Coronary artery (tissue), 2 donors: ENCODE data around the gene NEK11.

ENCODE experiments used
- DNase-seq: peaks from one replicate; pipeline ENCODE4 v3.0.0-alpha.2; 2017; ENCODE audit warnings: low spot score
- H3K27ac ChIP-seq, 2 donors: fragments of 200-600 bp; sonication (generic); one replicate each; pipeline ENCODE4 v1.5.1; 2016 to 2019
- H3K4me3 ChIP-seq: fragments of 200-600 bp; sonication (generic); 2 replicates; pipeline ENCODE4 v1.5.1; 2016; ENCODE audit warnings: mild to moderate bottlenecking, moderate library complexity
- CTCF ChIP-seq: fragments of 200-600 bp; sonication (generic); IDR thresholded peaks from one replicate; pipeline ENCODE4 v1.5.1; 2019; ENCODE audit warnings: antibody characterized with exemption

Gene NEK11

GRCh38 chr3:131026321-131027151 lies at the start of gene NEK11, which contains the start of gene ASTE1:
NEK11 (plus strand) TSS chr3:131026877; CDS start chr3:131029709, 2,832 bp downstream.
ASTE1 (minus strand) TSS chr3:131026825; CDS start chr3:131025306, 1,519 bp downstream.
- peak; percentile 91 for DNase-seq
- Histone ChIP-seq H3K4me3 (peak within 1 kb of the TSS; percentile 81), H3K27ac (peak within 1 kb of the TSS; percentile 80 to 85)
- no peak for TF ChIP-seq CTCF

- DNase-seq = no peak
- no peak overlapping the region for H3K27ac ChIP-seq
- no peak for TF ChIP-seq CTCF
- H3K4me3 ChIP-seq = no peak overlapping the region
These were observed 47.6 kb upstream of the NEK11 start for GRCh38 chr3:130979117-130979516.

DNA sequence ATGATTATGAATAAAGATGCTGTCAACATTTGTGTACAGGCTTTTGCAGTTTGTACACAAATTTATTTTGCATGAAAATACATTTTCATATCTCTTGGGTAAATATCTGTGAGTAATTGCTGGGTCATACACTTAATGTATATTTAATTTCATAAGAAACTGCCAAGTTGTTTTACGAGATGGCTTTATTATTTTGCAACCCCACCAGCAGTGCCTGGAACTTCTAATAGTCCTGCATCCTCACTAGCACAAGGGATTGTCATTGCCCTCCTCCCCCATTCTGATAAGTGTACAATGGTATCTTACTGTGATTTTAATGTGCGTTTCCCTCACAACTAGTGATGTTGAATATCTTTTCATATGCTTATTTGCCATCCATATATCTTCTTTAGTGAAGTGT lies 45.2 kb upstream of the NEK11 start:
- no peak overlapping the region for H3K4me3 ChIP-seq
- H3K27ac ChIP-seq = no peak overlapping the region
- no peak for DNase-seq
- no peak for TF ChIP-seq CTCF

- no peak for DNase-seq
- Histone ChIP-seq H3K27ac (no peak overlapping the region), H3K4me3 (no peak overlapping the region)
- no peak for TF ChIP-seq CTCF
These were observed 36.4 kb upstream of the NEK11 start for GRCh38 chr3:130990282-130990681.

DNA sequence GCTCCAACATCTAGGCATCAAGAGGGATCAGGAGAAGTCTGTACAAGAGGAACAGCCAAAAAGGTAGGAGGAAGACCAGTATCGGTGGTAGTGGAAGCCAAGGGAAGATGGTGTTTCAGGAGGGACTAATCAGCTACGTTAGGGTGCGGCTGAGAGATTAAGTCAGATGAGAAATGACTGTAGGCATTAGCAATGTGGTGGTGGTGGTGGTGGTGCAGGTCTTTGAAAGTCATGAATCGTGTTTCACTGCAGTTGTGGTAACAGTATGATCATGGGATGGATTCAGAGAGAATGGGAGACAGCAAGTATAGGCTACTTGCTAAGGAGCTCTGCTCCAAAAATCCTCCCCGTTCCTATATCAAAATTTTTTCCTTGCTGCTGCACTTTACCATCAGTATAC lies 35.6 kb upstream of the NEK11 start:
- no peak overlapping the region for H3K4me3 ChIP-seq
- no peak for TF ChIP-seq CTCF
- no peak for DNase-seq
- H3K27ac ChIP-seq = no peak overlapping the region

DNA sequence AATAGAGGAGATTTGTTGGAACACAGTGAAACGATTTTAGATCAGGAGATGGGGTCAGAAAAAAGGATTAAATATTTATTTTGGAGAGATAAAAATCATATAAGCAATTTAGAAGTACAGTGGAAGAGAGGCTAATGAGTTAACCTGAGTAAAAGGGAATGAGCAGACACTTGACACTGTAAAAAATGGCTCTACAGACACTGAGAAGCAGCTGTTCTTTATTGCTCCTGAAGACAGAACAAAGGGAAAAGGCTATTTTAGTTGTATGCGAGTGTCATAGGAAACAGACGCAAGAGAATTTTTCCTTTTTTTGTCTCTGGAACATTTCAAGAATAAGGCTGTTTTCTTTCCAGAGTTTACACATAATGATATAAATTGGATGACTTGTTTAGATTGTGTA lies 34.3 kb upstream of the NEK11 start:
- TF ChIP-seq CTCF = no peak
- DNase-seq = no peak
- no peak overlapping the region for H3K27ac ChIP-seq
- H3K4me3 ChIP-seq = no peak overlapping the region

GRCh38 chr3:130997289-130997688 lies 29.4 kb upstream of the NEK11 start:
- Histone ChIP-seq H3K27ac (no peak overlapping the region), H3K4me3 (no peak overlapping the region)
- no peak for DNase-seq
- no peak for TF ChIP-seq CTCF
